NT2/D1 (cell line): ENCODE measurements around the gene RBMS2.
A peak's percentile ranks its signal among the peaks of the same experiment; 100 is the strongest.

Experiments
- DNase-seq: peaks from one replicate; pipeline ENCODE4 v3.0.0-alpha.2; 2011; ENCODE audit warnings: low read depth, low spot score
- H3K27me3 ChIP-seq: 2 replicates; pipeline ENCODE4 v1.6.0; 2011; ENCODE audit warnings: mild to moderate bottlenecking; ENCODE audit not compliant: insufficient read length, insufficient read depth
- H3K36me3 ChIP-seq: 2 replicates; pipeline ENCODE4 v1.6.1; 2011; ENCODE audit warnings: mild to moderate bottlenecking, low read length, mixed read lengths; ENCODE audit not compliant: insufficient read depth, insufficient read length
- H3K4me1 ChIP-seq: 2 replicates; pipeline ENCODE4 v1.5.1; 2011; ENCODE audit not compliant: insufficient read depth, insufficient read length
- H3K4me3 ChIP-seq: 2 replicates; pipeline ENCODE4 v1.5.1; 2011; ENCODE audit warnings: low read depth; ENCODE audit not compliant: insufficient read length
- H3K9ac ChIP-seq: 2 replicates; pipeline ENCODE4 v1.6.0; 2011; ENCODE audit warnings: low read depth; ENCODE audit not compliant: insufficient read length
- H3K9me3 ChIP-seq: 2 replicates; pipeline ENCODE4 v1.5.1; 2011; ENCODE audit warnings: mild to moderate bottlenecking, low read length; ENCODE audit not compliant: insufficient read depth
- SUZ12 ChIP-seq: IDR thresholded peaks from 2 replicates; pipeline ENCODE4 v1.6.1; 2011; ENCODE audit not compliant: insufficient read length, insufficient read depth; ENCODE audit errors: extremely low read depth
- YY1 ChIP-seq: IDR thresholded peaks from 2 replicates; pipeline ENCODE4 v1.6.1; 2011; ENCODE audit not compliant: insufficient read length, insufficient read depth
- ZNF274 ChIP-seq: IDR thresholded peaks from 2 replicates; pipeline ENCODE4 v1.6.1; 2011; ENCODE audit warnings: mild to moderate bottlenecking, low read depth, low read length

Gene RBMS2

DNA sequence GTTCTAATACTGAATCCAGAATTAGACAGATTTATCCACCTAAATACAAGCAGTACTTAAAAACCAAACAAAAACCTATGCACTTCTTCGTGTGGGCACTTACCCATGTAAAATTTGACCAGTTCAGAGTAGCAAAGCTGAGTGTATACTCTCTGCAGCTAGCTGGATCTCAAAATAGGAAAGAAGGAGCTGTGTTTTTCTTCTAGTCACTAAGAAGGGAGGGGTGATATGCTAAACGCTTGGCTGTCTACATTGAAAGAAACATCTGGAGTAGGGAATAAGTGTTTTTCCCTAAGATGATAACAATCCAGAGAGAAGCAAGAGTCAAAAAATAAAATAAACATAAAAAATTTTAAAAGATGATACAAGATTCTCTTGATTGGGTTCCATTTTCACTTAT is 20.0 kb downstream of the RBMS2 start:
- no peak for DNase-seq
- TF ChIP-seq SUZ12 = no peak
- TF ChIP-seq YY1 = no peak
- TF ChIP-seq ZNF274 = no peak
- Histone ChIP-seq H3K9me3 (no peaks in the 10 kb centered on the region), H3K4me3 (no peak overlapping the region), H3K4me1 (no peaks in the 10 kb centered on the region), H3K27me3 (no peaks in the 10 kb centered on the region), H3K36me3 (peaks cover 8% of the 10 kb centered on the region), H3K9ac (no peak overlapping the region)

DNA sequence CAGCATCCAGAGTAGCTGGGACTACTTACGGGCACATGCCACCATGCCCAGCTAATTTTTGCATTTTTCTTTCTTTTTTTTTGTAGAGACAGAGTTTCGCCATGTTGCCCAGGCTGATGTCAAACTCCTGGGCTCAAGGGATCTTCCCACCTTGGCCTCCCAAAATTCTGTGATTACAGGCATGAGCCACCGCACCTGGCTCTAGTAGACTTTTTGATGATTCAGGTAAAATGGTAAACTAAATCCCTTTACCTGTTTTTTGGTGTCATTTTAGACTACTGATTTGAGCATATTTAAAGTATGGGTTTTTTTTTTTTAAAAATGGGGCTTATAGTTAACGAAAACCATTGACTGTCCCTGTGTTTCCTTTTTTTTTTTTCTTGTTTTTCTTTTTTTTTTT is 20.5 kb downstream of the RBMS2 start:
- Histone ChIP-seq H3K36me3 (peaks cover 8% of the 10 kb centered on the region), H3K4me3 (no peak overlapping the region), H3K9me3 (no peaks in the 10 kb centered on the region)

DNA sequence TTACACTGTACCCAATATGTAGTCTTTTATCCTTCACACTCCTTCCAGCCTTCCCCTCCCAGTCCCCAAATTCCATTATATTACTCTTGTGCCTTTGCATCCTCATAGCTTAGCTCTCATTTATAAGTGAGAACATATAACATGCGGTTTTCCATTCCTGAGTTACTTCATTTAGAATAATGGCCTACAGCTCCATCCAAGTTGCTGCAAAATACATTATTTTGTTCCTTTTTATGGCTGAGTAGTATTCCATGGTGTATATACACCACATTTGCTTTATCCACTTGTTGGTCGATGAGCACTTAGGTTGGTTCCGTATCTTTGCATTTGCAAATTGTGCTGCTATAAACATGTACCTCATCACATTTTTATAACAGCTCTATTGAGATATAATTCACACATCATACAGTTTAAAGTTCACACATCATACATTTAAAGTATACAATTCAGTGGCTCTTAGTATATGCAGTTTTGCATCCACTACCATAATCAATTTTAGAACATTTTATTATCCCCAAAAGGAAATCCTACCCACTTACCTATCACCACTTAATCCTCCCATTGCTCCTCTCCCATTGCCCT is 23.5 kb downstream of the RBMS2 start:
- no peak overlapping the region for H3K9ac ChIP-seq

More for the DNA sequence above, 20.5 kb downstream of the RBMS2 start:
- H3K4me1 ChIP-seq = no peaks in the 10 kb centered on the region
- DNase-seq = no peak
- H3K9ac ChIP-seq = no peak overlapping the region
- no peaks in the 10 kb centered on the region for H3K27me3 ChIP-seq
- TF ChIP-seq SUZ12 (no peak), ZNF274 (no peak), YY1 (no peak)

DNA sequence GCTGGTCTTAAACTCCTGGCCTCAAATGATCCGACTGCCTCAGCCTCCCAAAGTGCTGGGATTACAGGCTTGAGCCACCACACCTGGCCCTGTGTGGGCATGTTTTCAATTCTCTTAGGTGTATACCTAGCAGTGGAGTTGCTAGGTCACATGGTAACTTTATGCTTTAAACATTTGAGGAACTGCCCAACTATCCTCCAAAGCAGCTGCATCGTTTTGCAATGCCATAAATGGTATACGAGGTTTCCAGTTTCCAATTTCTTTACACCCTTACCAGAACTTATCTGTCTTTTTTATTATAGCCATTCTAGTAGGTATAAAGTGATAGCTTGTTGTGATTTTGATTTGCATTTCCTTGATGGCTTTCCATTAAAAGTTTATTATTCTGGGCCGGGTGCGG is 25.1 kb downstream of the RBMS2 start:
- Histone ChIP-seq H3K36me3 (peaks cover 7% of the 10 kb centered on the region), H3K4me1 (no peaks in the 10 kb centered on the region), H3K9me3 (no peaks in the 10 kb centered on the region), H3K27me3 (no peaks in the 10 kb centered on the region), H3K4me3 (no peak overlapping the region), H3K9ac (no peak overlapping the region)
- TF ChIP-seq YY1 = no peak
- no peak for TF ChIP-seq ZNF274
- no peak for TF ChIP-seq SUZ12
- DNase-seq = no peak

More for the DNA sequence above, 23.5 kb downstream of the RBMS2 start:
- Histone ChIP-seq H3K4me1 (no peaks in the 10 kb centered on the region), H3K9me3 (no peaks in the 10 kb centered on the region), H3K36me3 (peaks cover 8% of the 10 kb centered on the region), H3K27me3 (no peaks in the 10 kb centered on the region), H3K4me3 (no peak overlapping the region)
- DNase-seq = no peak
- no peak for TF ChIP-seq YY1
- TF ChIP-seq SUZ12 = no peak
- no peak for TF ChIP-seq ZNF274

DNA sequence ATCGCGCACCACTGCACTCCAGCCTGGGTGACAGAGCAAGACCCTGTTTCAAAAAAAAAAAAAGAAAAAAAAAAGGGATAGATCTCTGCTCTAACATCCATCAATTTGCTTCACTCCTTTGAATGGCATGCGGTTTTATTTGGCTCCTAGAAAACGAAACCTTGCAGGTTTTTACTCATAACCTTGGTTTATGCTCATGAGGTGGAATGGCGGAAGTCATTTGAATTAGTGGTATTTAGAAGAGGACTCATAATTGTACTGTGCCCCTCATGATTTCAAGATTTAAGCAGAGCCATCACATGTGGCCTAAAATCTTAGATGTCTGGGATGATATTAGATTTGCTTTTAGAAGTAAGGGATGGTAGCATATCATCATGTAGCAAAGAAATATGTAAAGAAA is 29.4 kb downstream of the RBMS2 start:
- no peak for DNase-seq
- H3K9me3 ChIP-seq = no peaks in the 10 kb centered on the region
- no peaks in the 10 kb centered on the region for H3K27me3 ChIP-seq
- H3K4me3 ChIP-seq = no peak overlapping the region
- H3K36me3 ChIP-seq = peaks cover 4% of the 10 kb centered on the region
- TF ChIP-seq ZNF274 (no peak), SUZ12 (no peak), YY1 (no peak)
- H3K9ac ChIP-seq = no peak overlapping the region
- H3K4me1 ChIP-seq = no peaks in the 10 kb centered on the region

DNA sequence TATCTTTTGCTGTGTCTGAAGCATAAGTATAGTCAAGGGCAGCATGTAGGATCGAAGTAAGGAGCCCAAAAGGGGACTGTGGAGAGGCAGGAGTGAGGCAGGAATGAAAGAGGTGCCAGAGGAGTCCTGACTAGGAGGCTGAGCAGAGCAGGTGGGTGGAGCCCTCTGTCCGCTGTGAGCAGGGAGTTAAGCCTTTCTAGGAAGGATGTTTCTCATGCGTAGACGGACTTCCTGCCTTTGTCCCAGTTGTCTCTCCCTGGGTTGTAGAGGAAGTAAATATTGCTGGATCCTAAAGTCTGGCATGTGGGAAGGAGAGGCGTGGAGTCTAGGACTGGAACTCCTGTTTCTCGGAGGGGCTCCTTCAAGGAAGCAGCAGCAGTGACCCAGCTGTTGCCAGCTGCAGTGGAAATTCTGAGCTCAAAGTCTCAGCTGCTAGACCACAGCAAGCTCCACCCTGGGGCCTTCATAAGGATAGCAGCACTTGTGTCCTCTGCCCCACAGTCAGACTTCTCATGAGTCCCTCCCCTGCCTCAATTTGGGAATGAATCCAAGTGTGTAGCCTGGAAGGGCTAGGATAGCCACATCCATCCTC is 44.0 kb downstream of the RBMS2 start:
- Histone ChIP-seq H3K9ac (no peak overlapping the region), H3K36me3 (peaks cover 42% of the 10 kb centered on the region), H3K4me3 (no peak overlapping the region), H3K9me3 (no peaks in the 10 kb centered on the region), H3K4me1 (peaks cover 6% of the 10 kb centered on the region), H3K27me3 (no peaks in the 10 kb centered on the region)
- peak; percentile 33 for DNase-seq
- no peak for TF ChIP-seq SUZ12
- no peak for TF ChIP-seq YY1
- TF ChIP-seq ZNF274 = no peak

DNA sequence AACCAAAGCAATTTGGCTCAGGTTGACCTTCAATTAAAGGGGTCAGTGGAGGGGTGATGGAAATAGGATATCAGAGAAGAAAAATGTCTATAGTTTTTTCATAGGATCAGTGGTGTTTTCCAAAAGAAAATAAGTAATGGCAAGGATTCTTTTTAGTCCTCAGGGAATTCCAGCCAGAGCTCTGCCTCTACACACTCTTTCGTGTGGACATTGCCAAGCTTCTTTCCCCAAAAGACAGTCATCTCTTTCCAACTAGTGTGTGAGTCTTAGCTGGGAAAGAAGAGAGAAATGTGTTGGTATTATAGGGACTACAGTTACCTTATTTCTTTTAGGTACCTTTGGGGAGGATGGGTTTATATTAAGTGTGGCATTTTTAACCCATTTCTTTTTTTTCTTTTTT is 46.5 kb downstream of the RBMS2 start:
- H3K4me3 ChIP-seq = no peak overlapping the region
- DNase-seq = no peak
- H3K9ac ChIP-seq = no peak overlapping the region
- no peaks in the 10 kb centered on the region for H3K27me3 ChIP-seq
- H3K36me3 ChIP-seq = peaks cover 49% of the 10 kb centered on the region
- no peaks in the 10 kb centered on the region for H3K9me3 ChIP-seq
- TF ChIP-seq SUZ12 (no peak), YY1 (no peak), ZNF274 (no peak)
- peaks cover 11% of the 10 kb centered on the region for H3K4me1 ChIP-seq
